GM18951 (cell line): ENCODE data around the gene MZT2B.

Experiments used
- POLR2A ChIP-seq: IDR thresholded peaks from 4 replicates; pipeline ENCODE4 v1.6.1; 2011; ENCODE audit warnings: mild to moderate bottlenecking; ENCODE audit not compliant: insufficient read length, insufficient read depth; ENCODE audit errors: extremely low read depth
- in situ Hi-C: fragments of 300-500 bp; cut with MboI; formaldehyde crosslinking; loops from one replicate; pipeline ENCODE4 v1.12.0; 2022; ENCODE audit warnings: low sequenced_read_pairs, mixed read lengths, inconsistent platforms; ENCODE audit not compliant: unreplicated experiment

Gene MZT2B

GRCh38 chr2:130183512-130184373, 1.7 kb downstream of the MZT2B start:
- TF ChIP-seq POLR2A, result no peak

GRCh38 chr2:130185436-130185835, 3.4 kb downstream of the MZT2B start:
- in situ Hi-C loops, result loop anchor here (25.0 kb wide), 1 partner anchor 152 kb away; the partner anchor contains the start of gene IMP4
- no peak for TF ChIP-seq POLR2A

More at GRCh38 chr2:130183512-130184373, 1.7 kb downstream of the MZT2B start:
- in situ Hi-C loops, result loop anchor here (25.0 kb wide), 1 partner anchor 154 kb away; the partner anchor contains the start of gene IMP4

GRCh38 chr2:130185896-130186295, 3.8 kb downstream of the MZT2B start:
- in situ Hi-C loops, result loop anchor here (25.0 kb wide), 1 partner anchor 151 kb away; the partner anchor contains the start of gene IMP4
- TF ChIP-seq POLR2A, result no peak

- in situ Hi-C loops, result loop anchor here (25.0 kb wide), 1 partner anchor 151 kb away; the partner anchor contains the start of gene IMP4
- no peak for TF ChIP-seq POLR2A
These were observed 4.3 kb downstream of the MZT2B start for GRCh38 chr2:130186391-130186790.

GRCh38 chr2:130187268-130187667, 5.2 kb downstream of the MZT2B start:
- in situ Hi-C loops, result loop anchor here (25.0 kb wide), 1 partner anchor 150 kb away; the partner anchor contains the start of gene IMP4
- no peak for TF ChIP-seq POLR2A

- in situ Hi-C loops, result loop anchor here (25.0 kb wide), 1 partner anchor 149 kb away; the partner anchor contains the start of gene IMP4
These were observed 6.1 kb downstream of the MZT2B start for GRCh38 chr2:130187859-130188792.

GRCh38 chr2:130188958-130189357, 6.9 kb downstream of the MZT2B start:
- in situ Hi-C loops, result loop anchor here (25.0 kb wide), 1 partner anchor 148 kb away; the partner anchor contains the start of gene IMP4

- in situ Hi-C loops, result loop anchor here (25.0 kb wide), 1 partner anchor 147 kb away; the partner anchor contains the start of gene IMP4
- TF ChIP-seq POLR2A, result no peak
These were observed 8.2 kb downstream of the MZT2B start for GRCh38 chr2:130190237-130190636.

- in situ Hi-C loops, result loop anchor here (25.0 kb wide), 1 partner anchor 146 kb away; the partner anchor contains the start of gene IMP4
These were observed 9.3 kb downstream of the MZT2B start for GRCh38 chr2:130191319-130191718.

GRCh38 chr2:130192451-130192850, 10.4 kb downstream of the MZT2B start:
- in situ Hi-C loops, result loop anchor here (25.0 kb wide), 1 partner anchor 145 kb away; the partner anchor contains the start of gene IMP4

- in situ Hi-C loops, result loop anchor here (25.0 kb wide), 1 partner anchor 143 kb away; the partner anchor contains the start of gene IMP4
These were observed 11.8 kb downstream of the MZT2B start for GRCh38 chr2:130193824-130194223.

- in situ Hi-C loops, result loop anchor here (25.0 kb wide), 1 partner anchor 142 kb away; the partner anchor contains the start of gene IMP4
These were observed 13.1 kb downstream of the MZT2B start for GRCh38 chr2:130195089-130195635.

- in situ Hi-C loops, result loop anchor here (25.0 kb wide), 1 partner anchor 141 kb away; the partner anchor contains the start of gene IMP4
These were observed 14.0 kb downstream of the MZT2B start for GRCh38 chr2:130196052-130196451.
